ENCODE data around the gene CPNE8.

DNA sequence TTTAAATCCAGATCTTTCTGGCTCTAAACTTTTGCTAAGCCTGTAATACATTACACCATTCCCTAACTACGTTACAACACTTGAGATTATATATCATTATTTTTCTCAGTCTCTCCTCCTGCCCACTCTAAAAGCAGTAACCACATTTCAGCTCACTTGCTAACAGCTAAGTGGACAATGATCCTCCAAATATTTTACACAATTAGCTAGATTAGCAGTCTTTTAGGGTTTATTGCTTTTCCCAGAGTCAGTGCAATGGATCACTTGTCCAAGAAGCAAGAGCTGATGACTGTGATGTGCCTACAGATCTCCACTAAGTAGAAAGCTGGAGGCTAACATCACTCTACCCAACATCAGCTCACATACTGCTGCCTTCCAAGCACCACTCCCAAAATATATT, 17.6 kb downstream of the CPNE8 start:
- TF ChIP-seq MAZ (IDR thresholded peaks at IDR 0.05; ENCODE audit: borderline replicate concordance, low read depth, low read length), result no peak
- TF ChIP-seq, protein P1, sequence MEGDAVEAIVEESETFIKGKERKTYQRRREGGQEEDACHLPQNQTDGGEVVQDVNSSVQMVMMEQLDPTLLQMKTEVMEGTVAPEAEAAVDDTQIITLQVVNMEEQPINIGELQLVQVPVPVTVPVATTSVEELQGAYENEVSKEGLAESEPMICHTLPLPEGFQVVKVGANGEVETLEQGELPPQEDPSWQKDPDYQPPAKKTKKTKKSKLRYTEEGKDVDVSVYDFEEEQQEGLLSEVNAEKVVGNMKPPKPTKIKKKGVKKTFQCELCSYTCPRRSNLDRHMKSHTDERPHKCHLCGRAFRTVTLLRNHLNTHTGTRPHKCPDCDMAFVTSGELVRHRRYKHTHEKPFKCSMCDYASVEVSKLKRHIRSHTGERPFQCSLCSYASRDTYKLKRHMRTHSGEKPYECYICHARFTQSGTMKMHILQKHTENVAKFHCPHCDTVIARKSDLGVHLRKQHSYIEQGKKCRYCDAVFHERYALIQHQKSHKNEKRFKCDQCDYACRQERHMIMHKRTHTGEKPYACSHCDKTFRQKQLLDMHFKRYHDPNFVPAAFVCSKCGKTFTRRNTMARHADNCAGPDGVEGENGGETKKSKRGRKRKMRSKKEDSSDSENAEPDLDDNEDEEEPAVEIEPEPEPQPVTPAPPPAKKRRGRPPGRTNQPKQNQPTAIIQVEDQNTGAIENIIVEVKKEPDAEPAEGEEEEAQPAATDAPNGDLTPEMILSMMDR (conservative IDR thresholded peaks at IDR 0.05; ENCODE audit: low read depth, low read length), result no peak
